Measurements from ENCODE around the gene GYPC. TPM values are rescaled to one million over a fixed set of nuclear protein-coding genes. Genes with fewer than 3 reads are reported as not detected.

The GYPC gene
- total RNA-seq, 2 experiments from 2014 or later: 149 to 161 TPM

DNA sequence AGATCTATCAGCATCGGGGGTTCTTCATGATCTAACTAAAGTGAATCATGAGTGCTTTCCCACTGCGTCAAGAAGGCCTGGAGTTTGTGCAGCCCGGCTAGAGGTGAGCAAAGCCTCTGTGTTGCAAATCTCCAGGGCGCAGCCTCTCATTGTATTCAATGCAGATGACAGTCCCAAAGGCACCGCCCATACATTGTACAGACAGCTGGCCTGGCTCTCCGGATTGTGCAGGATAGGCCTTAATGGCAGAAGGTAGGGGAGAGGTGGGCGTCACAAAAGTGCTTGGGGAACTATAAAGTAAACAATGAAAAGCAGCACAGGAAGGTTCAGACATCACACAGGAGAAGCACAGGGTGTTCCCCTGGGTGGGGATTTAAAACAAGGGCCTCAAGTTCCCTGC, 907 bp upstream of the GYPC start:
- peak; percentile 5 for DNase-seq
- Mint-ChIP-seq H3K27me3 (no peaks in the 10 kb centered on the region), H3K9me3 (peaks cover 6% of the 10 kb centered on the region), H3K4me1 (peaks cover 31% of the 10 kb centered on the region), H3K27ac (peak overlapping the region; percentile 94), H3K4me3 (peak overlapping the region; percentile 83), H3K36me3 (ENCODE audit: low read depth) (peaks cover 29% of the 10 kb centered on the region)
- ChIA-PET CTCF (no interaction called here), POLR2A (no interaction called here)

- H3K4me3 Mint-ChIP-seq: peak overlapping the region; percentile 94
- peaks cover 40% of the 10 kb centered on the region for H3K36me3 Mint-ChIP-seq (ENCODE audit: low read depth)
- DNase-seq: peak; percentile 60
- H3K9me3 Mint-ChIP-seq: peaks cover 2% of the 10 kb centered on the region
- peaks cover 46% of the 10 kb centered on the region for H3K4me1 Mint-ChIP-seq
- no peaks in the 10 kb centered on the region for H3K27me3 Mint-ChIP-seq
- POLR2A ChIA-PET: no interaction called here
- H3K27ac Mint-ChIP-seq: peak overlapping the region; percentile 99
- CTCF ChIA-PET: interaction anchor here (1.3 kb wide), 1 partner anchor 106 kb away, joined by 3 read pairs; no protein-coding TSS in a partner anchor
Observed at GRCh38 chr2:126656431-126657147, 631 bp downstream of the GYPC start.

DNA sequence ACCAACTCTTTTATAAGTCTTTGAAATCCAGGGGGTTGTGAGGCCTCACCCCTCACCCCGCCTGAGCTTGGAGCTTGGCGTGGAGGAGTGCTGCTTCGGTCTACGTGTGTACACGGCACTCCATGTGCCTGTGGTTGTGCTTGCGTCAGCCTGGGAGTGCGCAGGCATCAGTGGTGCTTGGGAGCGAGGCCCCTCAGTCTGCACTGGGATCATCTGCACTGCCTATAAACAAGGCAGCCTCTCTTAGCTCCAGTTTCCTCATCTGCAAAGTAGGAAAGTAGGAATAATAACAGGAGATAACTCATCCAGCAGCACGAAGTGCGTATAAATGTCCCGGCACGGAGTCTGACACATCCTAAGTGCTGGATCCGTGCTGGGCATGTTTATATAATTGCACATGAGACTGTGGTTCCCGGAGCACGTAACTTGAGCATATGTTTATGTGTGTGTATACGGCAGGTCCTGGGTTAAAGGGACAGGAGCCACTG, 1.2 kb downstream of the GYPC start:
- ChIA-PET POLR2A (no interaction called here), CTCF (interaction anchor here (0.9 to 1.3 kb wide), 3 partner anchors 8 to 105 kb away, joined by 3 read pairs; no protein-coding TSS in a partner anchor)
- Mint-ChIP-seq H3K4me3 (peak overlapping the region; percentile 94), H3K9me3 (no peaks in the 10 kb centered on the region), H3K27me3 (no peaks in the 10 kb centered on the region), H3K36me3 (ENCODE audit: low read depth) (peaks cover 43% of the 10 kb centered on the region), H3K27ac (peak overlapping the region; percentile 99), H3K4me1 (peaks cover 52% of the 10 kb centered on the region)
- DNase-seq: peak; percentile 44

DNA sequence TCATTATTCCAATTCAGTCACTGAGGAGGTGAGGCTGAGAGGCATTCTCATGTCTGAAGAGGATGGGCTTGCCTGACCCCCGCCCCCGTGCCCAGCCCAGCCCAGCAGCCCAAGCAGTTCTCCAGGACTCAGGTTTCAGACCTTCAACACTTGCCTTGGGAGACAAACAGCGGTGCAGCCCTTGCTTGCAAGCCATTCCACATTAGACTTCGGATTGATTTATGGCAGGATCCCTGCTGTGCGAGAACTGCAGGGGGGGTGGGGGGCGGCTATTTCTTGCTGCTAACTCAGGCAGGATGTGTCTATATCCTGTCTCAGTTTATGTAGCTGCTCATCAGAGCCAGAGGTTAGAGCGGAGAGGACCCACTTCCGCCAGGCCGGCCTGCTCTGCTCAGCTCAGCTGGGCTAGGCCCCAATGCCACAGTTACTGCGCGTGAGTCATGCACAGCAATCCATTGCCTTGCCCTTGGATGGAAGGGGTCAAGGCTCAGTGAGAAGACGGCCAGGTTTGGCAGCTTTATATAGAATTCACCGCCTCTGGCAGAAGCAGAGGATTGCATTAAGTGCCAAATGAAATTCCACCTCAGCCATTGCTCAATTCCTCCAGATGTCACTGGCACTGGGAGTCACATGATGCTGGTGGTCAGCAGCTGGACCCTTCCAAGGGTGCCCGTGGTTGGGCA, 1.8 kb downstream of the GYPC start:
- CTCF ChIA-PET: interaction anchor here (0.9 to 1.3 kb wide), 3 partner anchors 8 to 104 kb away, joined by 3 read pairs; no protein-coding TSS in a partner anchor
- Mint-ChIP-seq H3K27ac (peak overlapping the region; percentile 99), H3K9me3 (no peaks in the 10 kb centered on the region), H3K36me3 (ENCODE audit: low read depth) (peaks cover 47% of the 10 kb centered on the region), H3K4me3 (peak overlapping the region; percentile 94), H3K4me1 (peaks cover 58% of the 10 kb centered on the region), H3K27me3 (no peaks in the 10 kb centered on the region)
- POLR2A ChIA-PET: no interaction called here
- peak; percentile 81 for DNase-seq

DNA sequence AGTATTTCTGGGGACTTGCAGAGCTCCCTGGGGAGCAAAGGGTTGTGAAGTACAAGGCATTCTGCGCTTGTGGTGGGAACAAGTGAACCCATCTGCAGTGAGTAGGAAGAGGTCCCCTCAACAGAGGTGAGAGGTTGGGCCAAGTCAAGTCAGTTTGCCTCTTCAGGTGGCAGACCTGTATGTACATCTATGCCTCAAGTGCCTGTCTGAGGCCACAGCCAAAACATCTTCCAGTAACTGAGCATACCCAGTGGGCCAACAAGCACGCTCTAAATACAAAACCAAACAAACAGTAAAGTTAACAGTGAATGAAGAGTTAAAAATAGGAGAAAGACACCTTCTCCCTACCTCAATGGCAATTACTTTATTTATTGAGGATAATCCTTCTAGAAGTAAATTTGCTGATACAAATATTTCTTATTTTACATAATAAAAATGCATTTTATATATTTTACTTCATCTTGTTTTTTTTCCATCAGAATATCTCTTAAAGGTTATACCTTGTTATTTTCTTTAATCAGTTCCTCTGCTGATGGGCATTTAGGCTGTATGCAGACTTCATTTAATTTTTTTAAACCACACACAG, 2.5 kb downstream of the GYPC start:
- Mint-ChIP-seq H3K9me3 (no peaks in the 10 kb centered on the region), H3K27me3 (no peaks in the 10 kb centered on the region), H3K4me1 (peaks cover 65% of the 10 kb centered on the region), H3K4me3 (peak overlapping the region; percentile 94), H3K27ac (peak overlapping the region; percentile 99), H3K36me3 (ENCODE audit: low read depth) (peaks cover 53% of the 10 kb centered on the region)
- no peak for DNase-seq
- ChIA-PET POLR2A (no interaction called here), CTCF (interaction anchor here (0.9 to 1.2 kb wide), 2 partner anchors 9 to 28 kb away, joined by 3 read pairs; no protein-coding TSS in a partner anchor)

DNA sequence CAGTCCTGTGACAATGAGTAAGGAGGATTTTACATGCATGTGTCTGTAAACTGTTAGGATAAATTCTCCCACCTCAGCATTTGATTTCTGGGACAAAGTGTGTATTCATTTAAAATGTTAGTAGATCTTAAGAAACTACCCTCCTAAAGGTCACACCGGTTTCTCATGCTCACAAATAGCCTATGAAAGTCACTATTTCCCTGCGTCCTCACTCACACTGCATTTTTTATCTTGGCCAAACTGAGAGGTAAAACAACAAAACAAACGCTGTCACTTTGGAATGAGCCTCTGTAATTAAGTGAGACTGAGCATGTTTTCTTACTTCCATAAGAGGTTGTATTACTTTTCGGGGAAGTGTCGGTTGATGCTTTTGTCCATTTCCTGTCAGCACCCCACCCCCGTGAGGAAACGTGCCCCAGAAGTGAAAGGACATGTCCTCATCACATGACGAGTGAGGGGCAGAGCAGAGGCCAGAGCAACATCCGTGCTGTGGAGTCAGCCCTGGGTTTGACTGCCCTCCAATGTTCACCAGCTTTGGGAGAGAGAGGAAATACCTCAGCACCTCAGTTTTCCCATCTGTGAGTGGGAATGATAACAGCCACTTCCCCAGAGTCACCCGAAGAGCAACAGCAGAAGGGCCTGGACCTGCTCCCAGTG, 3.1 kb downstream of the GYPC start:
- Mint-ChIP-seq H3K4me1 (peaks cover 71% of the 10 kb centered on the region), H3K27ac (peak overlapping the region; percentile 94), H3K4me3 (peak overlapping the region; percentile 73), H3K27me3 (no peaks in the 10 kb centered on the region), H3K9me3 (no peaks in the 10 kb centered on the region), H3K36me3 (ENCODE audit: low read depth) (peaks cover 59% of the 10 kb centered on the region)
- ChIA-PET CTCF (interaction anchor here (0.7 to 0.8 kb wide), 2 partner anchors 21 to 27 kb away, joined by 3 to 5 read pairs; no protein-coding TSS in a partner anchor), POLR2A (no interaction called here)
- peak; percentile 67 for DNase-seq

- H3K9me3 Mint-ChIP-seq: no peaks in the 10 kb centered on the region
Observed at GRCh38 chr2:126659562-126660467, 3.9 kb downstream of the GYPC start.

GRCh38 chr2:126660971-126661370, 5.0 kb downstream of the GYPC start:
- H3K4me1 Mint-ChIP-seq: peaks cover 78% of the 10 kb centered on the region
- H3K9me3 Mint-ChIP-seq: no peaks in the 10 kb centered on the region
- H3K27ac Mint-ChIP-seq: peak overlapping the region; percentile 94
- CTCF ChIA-PET: interaction anchor here (0.6 kb wide), 1 partner anchor 370 kb away, joined by 4 read pairs; no protein-coding TSS in a partner anchor
- H3K4me3 Mint-ChIP-seq: no peak overlapping the region
- POLR2A ChIA-PET: no interaction called here
- DNase-seq: no peak
- peaks cover 71% of the 10 kb centered on the region for H3K36me3 Mint-ChIP-seq (ENCODE audit: low read depth)
- H3K27me3 Mint-ChIP-seq: no peaks in the 10 kb centered on the region

More at GRCh38 chr2:126659562-126660467, 3.9 kb downstream of the GYPC start:
- Mint-ChIP-seq H3K4me1 (peaks cover 77% of the 10 kb centered on the region), H3K27me3 (no peaks in the 10 kb centered on the region), H3K36me3 (ENCODE audit: low read depth) (peaks cover 64% of the 10 kb centered on the region), H3K4me3 (peak overlapping the region; percentile 73), H3K27ac (peak overlapping the region; percentile 94)
- POLR2A ChIA-PET: no interaction called here
- no peak for DNase-seq
- CTCF ChIA-PET: interaction anchor here (0.6 to 0.8 kb wide), 3 partner anchors 22 to 368 kb away, joined by 3 to 5 read pairs (median 4); no protein-coding TSS in a partner anchor

DNA sequence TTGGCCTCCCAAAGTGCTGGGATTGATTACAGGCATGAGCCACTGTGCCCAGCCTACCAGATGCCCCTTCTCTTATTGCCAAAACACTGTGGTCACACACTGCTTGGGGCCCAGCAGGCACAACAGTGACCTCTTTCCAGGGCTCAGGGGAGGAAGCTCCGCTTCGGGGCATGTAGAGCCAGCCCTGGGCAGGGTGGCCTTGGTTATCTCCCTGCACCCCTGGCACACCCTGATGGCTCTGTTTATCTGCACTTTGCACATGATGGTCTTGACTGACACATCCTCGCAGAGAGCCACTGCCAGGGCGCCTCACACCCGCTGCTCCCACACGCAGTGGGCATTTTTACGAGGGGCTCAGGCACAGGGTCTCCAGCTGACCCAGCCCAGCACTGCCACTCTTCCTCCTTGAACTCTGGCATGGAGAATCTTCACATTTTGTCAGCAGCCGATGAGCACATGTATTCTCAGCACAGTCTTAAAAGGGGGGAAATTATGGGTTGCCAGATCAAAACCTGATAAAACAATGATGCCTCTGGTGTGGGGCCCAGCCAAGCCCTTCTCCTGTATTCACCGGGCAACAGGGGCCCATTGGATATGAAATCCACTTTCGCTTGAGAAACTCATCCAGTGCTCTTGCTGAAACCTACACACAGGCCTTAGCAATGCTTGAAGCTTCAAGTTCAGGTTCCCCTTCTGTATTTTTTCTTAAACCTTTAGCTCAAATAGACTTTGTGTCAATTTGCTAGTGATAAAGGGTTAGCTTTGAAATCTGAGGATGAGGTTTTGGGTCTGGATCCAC, 5.9 kb downstream of the GYPC start:
- Mint-ChIP-seq H3K36me3 (ENCODE audit: low read depth) (peaks cover 73% of the 10 kb centered on the region), H3K4me3 (peak overlapping the region; percentile 46), H3K27ac (peak overlapping the region; percentile 94), H3K9me3 (no peaks in the 10 kb centered on the region), H3K27me3 (no peaks in the 10 kb centered on the region), H3K4me1 (peaks cover 87% of the 10 kb centered on the region)
- POLR2A ChIA-PET: no interaction called here
- DNase-seq: no peak
- CTCF ChIA-PET: no interaction called here

DNA sequence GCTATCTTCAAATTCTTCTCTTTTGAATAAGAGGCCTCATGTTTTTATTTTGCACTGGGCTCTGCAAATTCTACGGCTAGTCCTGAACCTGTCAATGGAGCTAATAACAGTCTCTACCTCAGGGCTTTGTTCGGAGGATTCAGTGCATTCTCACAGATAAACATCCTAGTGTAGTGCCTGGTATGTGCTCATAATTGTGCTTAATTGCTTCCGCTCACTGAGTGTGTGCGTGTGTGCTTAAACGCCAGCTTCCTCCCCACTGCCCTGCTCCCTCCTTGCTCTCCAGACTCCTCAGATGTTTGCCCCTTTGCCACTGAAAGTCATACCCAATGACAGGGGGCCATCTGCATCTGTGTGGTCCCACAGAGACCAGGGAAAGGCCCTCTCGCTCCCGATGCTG, 6.7 kb downstream of the GYPC start:
- Mint-ChIP-seq H3K27me3 (no peaks in the 10 kb centered on the region), H3K27ac (peak overlapping the region; percentile 94), H3K9me3 (no peaks in the 10 kb centered on the region), H3K4me1 (peaks cover 91% of the 10 kb centered on the region), H3K4me3 (peak overlapping the region; percentile 46), H3K36me3 (ENCODE audit: low read depth) (peaks cover 71% of the 10 kb centered on the region)
- peak; percentile 39 for DNase-seq
- ChIA-PET CTCF (interaction anchor here (1.3 kb wide), 1 partner anchor 25 kb away, joined by 5 read pairs; no protein-coding TSS in a partner anchor), POLR2A (no interaction called here)
